Mesenchymal stem cell (in vitro differentiated cells and primary cell): ENCODE measurements around the gene PNPLA4.

Source experiments
- DNase-seq: peaks from one replicate; pipeline ENCODE4 v3.0.0-alpha.2; 2013
- H2AFZ ChIP-seq: one replicate; pipeline ENCODE4 v1.6.1; 2013; ENCODE audit warnings: low read depth, mild to moderate bottlenecking, control low read depth, inconsistent platforms, low read length, moderate library complexity
- H2AK5ac ChIP-seq: 2 replicates; pipeline ENCODE4 v1.6.1; 2013; ENCODE audit warnings: low read length, moderate library complexity, mild to moderate bottlenecking, inconsistent platforms; ENCODE audit not compliant: severe bottlenecking
- H2BK120ac ChIP-seq: one replicate; pipeline ENCODE4 v1.6.1; 2013; ENCODE audit warnings: low read depth, mild to moderate bottlenecking, inconsistent platforms, low read length, moderate library complexity
- H2BK12ac ChIP-seq, 2 experiments: one replicate each; pipeline ENCODE4 v1.6.1; 2013; ENCODE audit warnings: inconsistent platforms in 2 of 2, low read length in 2 of 2, mild to moderate bottlenecking in 2 of 2, moderate library complexity in 2 of 2, control low read depth in 1 of 2
- H2BK15ac ChIP-seq: one replicate; pipeline ENCODE4 v1.6.1; 2013; ENCODE audit warnings: mild to moderate bottlenecking, low read depth, inconsistent platforms; ENCODE audit not compliant: poor library complexity, severe bottlenecking
- H2BK5ac ChIP-seq: 2 replicates; pipeline ENCODE4 v1.6.1; 2013; ENCODE audit warnings: low read depth, mild to moderate bottlenecking, low read length, control low read depth, inconsistent platforms; ENCODE audit not compliant: poor library complexity, severe bottlenecking
- H3K14ac ChIP-seq, 2 experiments: one replicate each; pipeline ENCODE4 v1.6.1; 2013; ENCODE audit warnings: inconsistent platforms in 2 of 2, low read length in 2 of 2, control low read depth in 1 of 2, mild to moderate bottlenecking in 1 of 2, moderate library complexity in 1 of 2
- H3K18ac ChIP-seq, 2 experiments: one replicate each; pipeline ENCODE4 v1.6.1; 2013; ENCODE audit warnings: inconsistent platforms in 2 of 2, low read length in 2 of 2, control low read depth in 1 of 2, low read depth in 1 of 2, mild to moderate bottlenecking in 1 of 2
- H3K23ac ChIP-seq, 2 experiments: one replicate each; pipeline ENCODE4 v1.6.1; 2013; ENCODE audit warnings: inconsistent platforms in 2 of 2, low read length in 2 of 2, mild to moderate bottlenecking in 2 of 2, moderate library complexity in 2 of 2, control low read depth in 1 of 2
- H3K27ac ChIP-seq: 2 replicates; pipeline ENCODE4 v1.5.1; 2013; ENCODE audit warnings: mild to moderate bottlenecking, moderate library complexity, low read length, control low read depth, inconsistent platforms; ENCODE audit not compliant: poor library complexity, severe bottlenecking
- H3K27me3 ChIP-seq, 2 experiments: 2 replicates each; pipeline versions ENCODE4 v1.6.1 to v1.7.0; 2013; ENCODE audit warnings: low read length in 2 of 2, mild to moderate bottlenecking in 2 of 2, moderate library complexity in 2 of 2, control low read depth in 1 of 2, inconsistent platforms in 1 of 2; ENCODE audit not compliant: control insufficient read depth in 1 of 2, insufficient read depth in 1 of 2
- H3K36me3 ChIP-seq, 2 experiments: 2 replicates each; pipeline versions ENCODE4 v1.6.1 to v1.7.0; 2013; ENCODE audit warnings: low read length in 2 of 2, control low read depth in 1 of 2, inconsistent platforms in 1 of 2, low read depth in 1 of 2, mild to moderate bottlenecking in 1 of 2; ENCODE audit not compliant: insufficient read depth in 2 of 2, control insufficient read depth in 1 of 2
- H3K4ac ChIP-seq, 2 experiments: one replicate each; pipeline ENCODE4 v1.6.1; 2013; ENCODE audit warnings: inconsistent platforms in 2 of 2, low read length in 2 of 2, mild to moderate bottlenecking in 2 of 2, moderate library complexity in 2 of 2, control low read depth in 1 of 2, low read depth in 1 of 2
- H3K4me1 ChIP-seq: 2 replicates; pipeline ENCODE4 v1.6.1; 2013; ENCODE audit warnings: low read depth, low read length, control low read depth; ENCODE audit not compliant: control insufficient read depth, insufficient read depth
- H3K4me2 ChIP-seq: 2 replicates; pipeline ENCODE4 v1.6.1; 2013; ENCODE audit warnings: low read length, mild to moderate bottlenecking, inconsistent platforms; ENCODE audit not compliant: poor library complexity, severe bottlenecking
- H3K4me3 ChIP-seq, 2 experiments: 2 replicates each; pipeline versions ENCODE4 v1.5.1 to v1.7.0; 2013; ENCODE audit warnings: low read length in 2 of 2, mild to moderate bottlenecking in 2 of 2, control low read depth in 1 of 2, low read depth in 1 of 2; ENCODE audit not compliant: insufficient read depth in 1 of 2
- H3K79me1 ChIP-seq: replicated peaks from 2 replicates; pipeline ENCODE4 v1.6.1; 2013; ENCODE audit warnings: mild to moderate bottlenecking, control low read depth, low read length, inconsistent platforms; ENCODE audit not compliant: poor library complexity, severe bottlenecking
- H3K9ac ChIP-seq: 2 replicates; pipeline ENCODE4 v1.7.0; 2013; ENCODE audit warnings: mild to moderate bottlenecking, low read length, moderate library complexity
- H3K9me3 ChIP-seq: 2 replicates; pipeline ENCODE4 v1.7.0; 2013; ENCODE audit warnings: mild to moderate bottlenecking, low read length; ENCODE audit not compliant: control insufficient read depth
- H4K8ac ChIP-seq: one replicate; pipeline ENCODE4 v1.6.1; 2013; ENCODE audit warnings: inconsistent platforms, mild to moderate bottlenecking, low read length, moderate library complexity
- H4K91ac ChIP-seq: one replicate; pipeline ENCODE4 v1.6.1; 2013; ENCODE audit warnings: mild to moderate bottlenecking, low read length, inconsistent platforms
- WGBS: methylation state at CpG from one replicate; pipeline ENCODE4 v1.1.7; 2013; ENCODE audit warnings: mixed read lengths; 5-methylcytosine and 5-hydroxymethylcytosine counted together

The PNPLA4 gene

DNA sequence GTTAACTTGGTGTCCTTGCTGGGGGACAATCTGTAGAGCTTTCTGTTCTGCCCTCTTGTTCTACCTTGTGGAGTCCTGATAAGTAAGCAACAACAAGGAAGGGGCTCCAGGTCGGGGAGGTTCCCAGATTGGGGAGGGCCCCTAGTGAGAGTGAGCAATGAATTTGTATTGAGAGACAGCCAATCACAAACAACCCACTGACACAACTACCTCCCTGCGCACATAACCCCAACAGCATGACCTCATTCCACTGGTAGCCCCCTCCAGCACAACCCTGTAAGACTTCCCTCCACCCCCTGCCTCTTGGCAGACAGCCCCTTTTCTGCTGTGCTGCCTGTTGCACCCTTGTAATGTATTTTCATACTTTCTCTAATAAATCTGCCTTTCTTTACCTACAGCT is 19.7 kb upstream of the PNPLA4 start:
- Histone ChIP-seq H2BK15ac (no peak overlapping the region), H2BK12ac (no peak overlapping the region), H3K18ac (no peak overlapping the region), H4K91ac (no peak overlapping the region), H3K27me3 (no peaks in the 10 kb centered on the region), H3K14ac (no peak overlapping the region), H3K27ac (no peak overlapping the region), H3K4me2 (no peak overlapping the region), H2BK120ac (no peak overlapping the region), H3K4me1 (no peaks in the 10 kb centered on the region), H3K4me3 (no peak overlapping the region), H3K9ac (no peak overlapping the region), H2AFZ (no peak overlapping the region), H2AK5ac (no peak overlapping the region), H3K4ac (no peak overlapping the region), H4K8ac (no peak overlapping the region), H3K79me1 (peaks cover 5% of the 10 kb centered on the region), H3K36me3 (no peaks in the 10 kb centered on the region), H3K23ac (no peak overlapping the region), H2BK5ac (no peak overlapping the region), H3K9me3 (no peaks in the 10 kb centered on the region)
- 83% methylated on average over 1 of the region's 2 CpGs for WGBS
- no peak for DNase-seq

DNA sequence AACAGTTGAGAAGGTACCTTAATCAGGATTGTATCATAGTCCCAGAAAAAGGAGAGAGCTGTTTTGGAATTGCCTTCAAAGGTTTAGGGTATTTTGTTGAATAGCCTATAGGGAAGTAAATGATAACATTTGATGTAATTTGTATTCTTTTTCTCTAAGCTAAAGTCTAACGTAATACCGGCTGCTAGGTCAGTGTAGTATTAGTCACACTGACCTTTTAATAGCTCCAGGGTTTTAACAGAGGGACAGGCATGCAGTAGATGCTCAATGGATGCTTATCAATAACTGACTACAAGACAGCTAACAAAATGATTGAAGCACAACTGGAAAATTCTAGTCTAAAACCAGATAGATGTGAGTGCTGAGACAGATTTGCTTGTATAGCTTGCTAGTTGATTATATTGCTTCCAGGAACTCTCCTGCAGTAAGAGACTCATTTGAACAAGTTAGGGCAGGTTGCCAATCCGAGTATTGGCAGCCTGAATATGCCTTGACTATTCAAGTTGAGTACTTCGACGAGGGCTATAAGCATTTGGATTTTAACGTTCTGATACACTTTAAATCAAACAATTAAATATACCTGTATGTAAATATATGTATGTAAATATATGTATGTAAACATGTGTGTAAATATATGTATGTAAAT is 16.5 kb upstream of the PNPLA4 start:
- Histone ChIP-seq H3K36me3 (no peaks in the 10 kb centered on the region), H3K14ac (no peak overlapping the region), H3K23ac (no peak overlapping the region), H3K9ac (no peak overlapping the region), H2BK120ac (no peak overlapping the region), H3K27me3 (no peaks in the 10 kb centered on the region), H3K4me2 (no peak overlapping the region), H4K91ac (no peak overlapping the region), H2AFZ (no peak overlapping the region), H2BK5ac (no peak overlapping the region), H3K4me3 (no peak overlapping the region), H3K4ac (no peak overlapping the region), H3K4me1 (no peaks in the 10 kb centered on the region), H2BK12ac (no peak overlapping the region), H3K9me3 (no peaks in the 10 kb centered on the region), H2BK15ac (no peak overlapping the region), H3K79me1 (peaks cover 8% of the 10 kb centered on the region), H2AK5ac (no peak overlapping the region), H3K27ac (no peak overlapping the region), H3K18ac (no peak overlapping the region), H4K8ac (no peak overlapping the region)
- no peak for DNase-seq
- WGBS, result no CpG with 5 or more reads among the region's 6 CpGs

DNA sequence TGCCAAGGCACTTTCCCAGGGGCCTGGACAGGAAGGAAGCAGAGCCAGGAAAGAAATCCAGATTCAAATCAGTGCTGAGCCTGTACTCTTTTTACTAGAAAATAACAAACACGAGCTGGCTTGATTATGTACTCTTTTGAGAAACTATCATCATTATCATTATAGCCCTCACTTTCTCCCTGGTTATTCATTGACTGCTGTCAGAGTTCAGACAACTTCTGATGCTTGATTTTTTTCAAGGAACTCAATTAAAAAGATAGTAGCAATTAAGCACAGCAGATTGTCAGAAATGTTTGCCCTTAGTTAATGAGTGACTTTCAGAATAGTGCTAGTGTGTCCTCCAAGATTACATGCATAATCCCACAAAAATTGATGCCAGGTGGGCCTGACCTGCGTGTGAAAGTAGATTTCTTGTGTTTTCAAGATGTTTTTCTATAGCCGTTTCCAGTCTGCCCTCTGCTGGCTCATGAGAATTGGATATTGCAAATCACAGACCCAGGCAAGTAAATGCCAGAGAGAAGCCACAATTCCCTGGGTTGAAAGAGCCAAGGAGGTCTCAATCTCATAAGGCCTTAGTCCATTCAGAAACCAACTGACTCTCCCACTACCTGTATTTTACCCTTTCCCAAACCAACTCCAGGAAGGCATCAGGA is 14.3 kb upstream of the PNPLA4 start:
- no peak overlapping the region for H2BK120ac ChIP-seq
- H3K23ac ChIP-seq, result no peak overlapping the region
- no peak overlapping the region for H3K27ac ChIP-seq
- no peak overlapping the region for H3K18ac ChIP-seq
- no peaks in the 10 kb centered on the region for H3K27me3 ChIP-seq
- H4K8ac ChIP-seq, result no peak overlapping the region
- no peak overlapping the region for H2BK15ac ChIP-seq
- no peak overlapping the region for H2AFZ ChIP-seq
- no peaks in the 10 kb centered on the region for H3K36me3 ChIP-seq
- no peaks in the 10 kb centered on the region for H3K9me3 ChIP-seq
- no peak overlapping the region for H3K4ac ChIP-seq
- peak overlapping the region; percentile 16 for H3K4me2 ChIP-seq
- 18% methylated on average over 3 of the region's 3 CpGs for WGBS
- H3K14ac ChIP-seq, result no peak overlapping the region
- H3K9ac ChIP-seq, result no peak overlapping the region
- no peak overlapping the region for H3K4me3 ChIP-seq
- H2BK5ac ChIP-seq, result no peak overlapping the region
- no peaks in the 10 kb centered on the region for H3K4me1 ChIP-seq
- DNase-seq, result no peak
- H2BK12ac ChIP-seq, result no peak overlapping the region
- H4K91ac ChIP-seq, result no peak overlapping the region
- peaks cover 3% of the 10 kb centered on the region for H3K79me1 ChIP-seq
- H2AK5ac ChIP-seq, result no peak overlapping the region

DNA sequence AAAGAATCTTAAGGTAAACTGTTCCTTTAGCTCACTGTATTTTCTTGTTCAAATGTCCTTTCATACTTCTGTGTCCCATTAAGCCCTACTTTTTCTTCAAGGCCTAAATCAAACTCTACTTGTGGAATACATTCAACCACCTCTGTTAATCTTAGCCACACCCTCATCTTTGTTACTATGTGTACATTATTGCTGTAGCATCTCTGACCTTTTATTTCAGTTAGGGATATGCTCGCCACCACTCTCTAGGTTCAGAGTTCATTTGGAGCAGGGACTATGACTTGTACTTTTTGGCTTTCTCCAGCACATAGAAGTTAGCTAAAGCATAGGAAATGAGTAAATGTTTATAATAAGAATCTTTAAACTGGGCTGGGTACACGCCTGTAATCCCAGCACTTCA is 6.8 kb upstream of the PNPLA4 start:
- Histone ChIP-seq H3K18ac (no peak overlapping the region), H3K14ac (no peak overlapping the region), H3K36me3 (no peaks in the 10 kb centered on the region), H3K27me3 (no peaks in the 10 kb centered on the region), H3K79me1 (peaks cover 4% of the 10 kb centered on the region), H3K4me1 (no peaks in the 10 kb centered on the region), H2BK5ac (no peak overlapping the region), H3K4me3 (no peak overlapping the region), H2BK12ac (no peak overlapping the region), H3K27ac (no peak overlapping the region), H2BK15ac (no peak overlapping the region), H2AFZ (no peak overlapping the region), H2AK5ac (no peak overlapping the region), H3K9ac (no peak overlapping the region), H2BK120ac (no peak overlapping the region), H3K4ac (no peak overlapping the region), H4K8ac (no peak overlapping the region), H3K9me3 (no peaks in the 10 kb centered on the region), H3K23ac (no peak overlapping the region), H4K91ac (no peak overlapping the region), H3K4me2 (no peak overlapping the region)
- WGBS, result 100% methylated on average over 1 of the region's 2 CpGs
- no peak for DNase-seq
